IMR-90 (cell line): ENCODE measurements around the gene AP4B1. TPM values are rescaled to one million over a fixed set of nuclear protein-coding genes. Genes with fewer than 3 reads are reported as not detected.

ENCODE experiments used
- ATAC-seq: fragments of 200-7000 bp; cut with Tn5 transposase; 2 replicates; pipeline ENCODE4 v1.9.1; 2020; ENCODE audit warnings: low read depth, mild to moderate bottlenecking, moderate library complexity
- BruUV-seq: library from RNA; stranded (reverse); fragments of 400-500 nt; replicated peaks from 2 replicates; lab custom pipeline; 2021; lab: Mats Ljungman, UMichigan
- CTCF ChIA-PET: fragments of 300-600 bp; formaldehyde crosslinking; extraction: SDS; loops from one replicate; lab custom pipeline; 2021; ENCODE audit warnings: antibody characterized with exemption; lab: Yijun Ruan, JAX
- POLR2A ChIA-PET: fragments of 300-600 bp; sonication (Branson Sonifier 250); formaldehyde crosslinking; loops from one replicate; lab custom pipeline; 2022; ENCODE audit warnings: antibody characterized with exemption; ENCODE audit not compliant: unreplicated experiment; lab: Charles Lee
- DNase-seq: peaks from one replicate; pipeline ENCODE4 v3.0.0; 2013
- H2AFZ ChIP-seq: replicated peaks from 2 replicates; pipeline ENCODE3; 2013; ENCODE audit warnings: low read length, mild to moderate bottlenecking; ENCODE audit not compliant: poor library complexity
- H2AK5ac ChIP-seq: 2 replicates; pipeline ENCODE4 v1.6.1; 2013; ENCODE audit warnings: low read depth, low read length, inconsistent platforms
- H2AK9ac ChIP-seq: replicated peaks from 2 replicates; pipeline ENCODE3; 2013; ENCODE audit warnings: mild to moderate bottlenecking, low read depth, low read length, moderate library complexity; ENCODE audit not compliant: poor library complexity
- H2BK120ac ChIP-seq: 2 replicates; pipeline ENCODE4 v1.6.1; 2013; ENCODE audit warnings: low read depth, low read length, inconsistent platforms
- H2BK15ac ChIP-seq: 3 replicates; pipeline ENCODE4 v1.6.1; 2013; ENCODE audit warnings: low read depth, low read length, inconsistent platforms
- H2BK20ac ChIP-seq: 2 replicates; pipeline ENCODE4 v1.6.1; 2013; ENCODE audit warnings: low read depth, mild to moderate bottlenecking, inconsistent platforms, low read length, moderate library complexity
- H2BK5ac ChIP-seq: 2 replicates; pipeline ENCODE4 v1.6.1; 2013; ENCODE audit warnings: mild to moderate bottlenecking, low read depth, low read length, inconsistent platforms; ENCODE audit not compliant: poor library complexity, severe bottlenecking
- H3K14ac ChIP-seq: replicated peaks from 2 replicates; pipeline ENCODE4 v1.6.1; 2013; ENCODE audit warnings: low read depth, low read length, inconsistent platforms
- H3K18ac ChIP-seq: 2 replicates; pipeline ENCODE4 v1.6.1; 2013; ENCODE audit warnings: low read depth, low read length, control low read depth
- H3K23ac ChIP-seq: 2 replicates; pipeline ENCODE4 v1.6.1; 2013; ENCODE audit warnings: low read depth, low read length, inconsistent platforms
- H3K27ac ChIP-seq: 2 replicates; pipeline ENCODE4 v1.5.1; 2013; ENCODE audit warnings: mild to moderate bottlenecking, control low read depth, low read length; ENCODE audit not compliant: insufficient read depth
- H3K27me3 ChIP-seq: 2 replicates; pipeline ENCODE4 v1.6.1; 2013; ENCODE audit warnings: low read length; ENCODE audit not compliant: control insufficient read depth, insufficient read depth
- H3K36me3 ChIP-seq: 2 replicates; pipeline ENCODE4 v1.6.1; 2013; ENCODE audit warnings: low read length, mixed read lengths; ENCODE audit not compliant: control insufficient read depth, insufficient read depth
- H3K4ac ChIP-seq: 2 replicates; pipeline ENCODE4 v1.6.1; 2013; ENCODE audit warnings: low read depth, low read length, inconsistent platforms
- H3K4me1 ChIP-seq: 2 replicates; pipeline ENCODE4 v1.6.1; 2013; ENCODE audit warnings: low read length, mixed read lengths; ENCODE audit not compliant: control insufficient read depth, insufficient read depth
- H3K4me2 ChIP-seq: 2 replicates; pipeline ENCODE4 v1.6.1; 2013; ENCODE audit warnings: low read depth, mild to moderate bottlenecking, control low read depth, low read length, moderate library complexity
- H3K4me3 ChIP-seq: 2 replicates; pipeline ENCODE4 v1.5.1; 2013; ENCODE audit warnings: low read depth, mild to moderate bottlenecking, control low read depth, low read length, moderate library complexity; ENCODE audit not compliant: insufficient read depth
- H3K56ac ChIP-seq: 2 replicates; pipeline ENCODE4 v1.6.1; 2013; ENCODE audit warnings: low read length, inconsistent platforms; ENCODE audit not compliant: insufficient read depth; ENCODE audit errors: extremely low read depth
- H3K79me1 ChIP-seq, 2 experiments: 2 replicates each; pipeline ENCODE4 v1.6.1; 2013; ENCODE audit warnings: low read length in 2 of 2, inconsistent platforms in 1 of 2, low read depth in 1 of 2
- H3K9ac ChIP-seq: 2 replicates; pipeline ENCODE4 v1.6.1; 2013; ENCODE audit warnings: low read depth, low read length, control low read depth
- H3K9me1 ChIP-seq: 2 replicates; pipeline ENCODE4 v1.6.1; 2013; ENCODE audit warnings: low read length, inconsistent platforms; ENCODE audit not compliant: insufficient read depth
- H3K9me3 ChIP-seq: 2 replicates; pipeline ENCODE4 v1.6.1; 2013; ENCODE audit warnings: low read length; ENCODE audit not compliant: control insufficient read depth, insufficient read depth
- H4K20me1 ChIP-seq: 2 replicates; pipeline ENCODE4 v1.6.1; 2013; ENCODE audit warnings: low read length, inconsistent platforms; ENCODE audit not compliant: insufficient read depth
- H4K5ac ChIP-seq: 2 replicates; pipeline ENCODE4 v1.6.1; 2013; ENCODE audit warnings: mild to moderate bottlenecking, low read depth, low read length, control low read depth
- H4K8ac ChIP-seq, 2 experiments: 2 replicates each; pipeline ENCODE4 v1.6.1; 2013; ENCODE audit warnings: low read depth in 2 of 2, low read length in 2 of 2, control low read depth in 1 of 2, inconsistent platforms in 1 of 2
- H4K91ac ChIP-seq: 2 replicates; pipeline ENCODE4 v1.6.1; 2013; ENCODE audit warnings: low read depth, low read length, inconsistent platforms; ENCODE audit not compliant: insufficient read depth
- SMC3 ChIP-seq: fragments of 150-350 bp; IDR thresholded peaks from 2 replicates; pipeline ENCODE4 v1.6.1; 2016; ENCODE audit warnings: low read depth, mild to moderate bottlenecking, antibody characterized with exemption, low read length, moderate library complexity
- WGBS, 2 experiments: methylation state at CpG; one replicate each; pipeline versions ENCODE4 v1.1.5 to v1.1.7; 2013; ENCODE audit warnings: missing lambda C conversion rate in 2 of 2; ENCODE audit not compliant: insufficient read length in 1 of 2; ENCODE audit errors: extremely low coverage in 2 of 2; 5-methylcytosine and 5-hydroxymethylcytosine counted together
- dilution Hi-C: fragments of 300-500 bp; cut with HindIII; formaldehyde crosslinking; loops from one replicate; pipeline ENCODE4 v1.14.3; 2018; ENCODE audit warnings: low sequenced_read_pairs; ENCODE audit not compliant: unreplicated experiment
- in situ Hi-C: fragments of 300-500 bp; cut with MboI; formaldehyde crosslinking; loops from 3 replicates; pipeline ENCODE4 v1.14.3; 2019; ENCODE audit warnings: low sequenced_read_pairs, inconsistent platforms, mixed read lengths
- intact Hi-C: fragments of 100-400 bp; cut with micrococcal nuclease; formaldehyde crosslinking; loops from 2 replicates; pipeline ENCODE4 v1.10.0; 2022
- polyA plus RNA-seq, 3 experiments: library from polyadenylated mRNA; depleted of rRNA; stranded (reverse); fragments of >200 nt; gene quantifications; 2 replicates each; pipeline ENCODE4 v1.2.3, GENCODE V29; 2012; ENCODE audit warnings: low replicate concordance in 1 of 3
- total RNA-seq: library from RNA; depleted of rRNA; stranded (reverse); fragments of >200 nt; gene quantifications from 2 replicates; pipeline ENCODE4 v1.2.3, GENCODE V29; 2012
- TF ChIP-seq, protein P1 (sequence below): conservative IDR thresholded peaks from 2 replicates; pipeline ENCODE4 v1.5.1; 2012; ENCODE audit warnings: mild to moderate bottlenecking, low read depth, low read length, improper control_type of control experiment

Gene AP4B1
- total and polyA plus RNA-seq, 2 of the 4 experiments (the other 2 are of a cell fraction): 15.6 to 18.1 TPM

DNA sequence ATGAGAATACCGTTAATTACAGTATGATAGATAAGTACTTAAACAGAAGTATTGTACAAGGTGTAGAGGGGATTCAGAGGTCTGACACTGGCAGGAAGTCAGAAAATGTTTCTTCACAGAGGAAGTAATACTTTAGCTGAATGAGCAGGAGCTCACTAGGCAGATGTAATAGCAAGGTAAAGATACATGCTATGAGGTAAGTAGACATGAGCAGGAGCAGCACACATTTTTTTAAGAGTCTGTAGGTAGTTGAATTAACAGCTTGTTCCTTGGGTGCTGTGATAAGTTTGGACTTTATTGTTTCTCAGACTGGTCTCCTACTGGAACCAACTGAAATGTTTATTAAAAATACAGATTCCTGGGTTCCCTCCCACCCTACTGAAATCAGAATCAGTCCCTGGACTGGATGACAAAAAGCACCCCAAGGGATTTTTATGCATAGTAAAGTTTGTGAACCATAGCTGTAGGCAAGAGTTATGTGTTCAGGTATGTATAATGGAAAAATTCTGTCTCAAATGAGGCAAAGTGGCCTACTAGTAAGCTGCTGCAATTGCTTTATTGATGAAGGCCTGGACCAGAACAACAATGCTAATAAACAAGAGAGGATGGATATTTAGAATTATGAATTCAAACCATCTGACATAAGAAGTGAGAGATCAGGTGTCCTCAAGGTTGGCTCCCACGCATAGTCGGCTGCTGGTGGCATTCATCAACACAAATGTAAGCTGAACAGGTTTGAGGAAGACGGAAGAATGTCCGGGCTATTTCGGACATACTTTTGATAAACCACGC, 902 bp downstream of the AP4B1 start (continued):
- TF ChIP-seq, protein P1, sequence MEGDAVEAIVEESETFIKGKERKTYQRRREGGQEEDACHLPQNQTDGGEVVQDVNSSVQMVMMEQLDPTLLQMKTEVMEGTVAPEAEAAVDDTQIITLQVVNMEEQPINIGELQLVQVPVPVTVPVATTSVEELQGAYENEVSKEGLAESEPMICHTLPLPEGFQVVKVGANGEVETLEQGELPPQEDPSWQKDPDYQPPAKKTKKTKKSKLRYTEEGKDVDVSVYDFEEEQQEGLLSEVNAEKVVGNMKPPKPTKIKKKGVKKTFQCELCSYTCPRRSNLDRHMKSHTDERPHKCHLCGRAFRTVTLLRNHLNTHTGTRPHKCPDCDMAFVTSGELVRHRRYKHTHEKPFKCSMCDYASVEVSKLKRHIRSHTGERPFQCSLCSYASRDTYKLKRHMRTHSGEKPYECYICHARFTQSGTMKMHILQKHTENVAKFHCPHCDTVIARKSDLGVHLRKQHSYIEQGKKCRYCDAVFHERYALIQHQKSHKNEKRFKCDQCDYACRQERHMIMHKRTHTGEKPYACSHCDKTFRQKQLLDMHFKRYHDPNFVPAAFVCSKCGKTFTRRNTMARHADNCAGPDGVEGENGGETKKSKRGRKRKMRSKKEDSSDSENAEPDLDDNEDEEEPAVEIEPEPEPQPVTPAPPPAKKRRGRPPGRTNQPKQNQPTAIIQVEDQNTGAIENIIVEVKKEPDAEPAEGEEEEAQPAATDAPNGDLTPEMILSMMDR: no peak

- no CpG with 5 or more reads among the region's 3 CpGs for WGBS, 2 experiments
- peaks cover 9% of the 10 kb centered on the region for H3K36me3 ChIP-seq
- H3K14ac ChIP-seq: no peak overlapping the region
- no peak overlapping the region for H3K9ac ChIP-seq
- H3K9me3 ChIP-seq: no peaks in the 10 kb centered on the region
- BruUV-seq: no TSS peak
- H4K5ac ChIP-seq: no peak overlapping the region
- no peak overlapping the region for H2AK9ac ChIP-seq
- ChIA-PET CTCF (no interaction called here), POLR2A (no interaction called here)
- intact Hi-C loops: loop anchor here (10.0 kb wide), 2 partner anchors 146 to 506 kb away; partner anchors contain the start of genes MAGI3 and PHTF1
- H2AK5ac ChIP-seq: no peak overlapping the region
- no peak for TF ChIP-seq SMC3
- H3K23ac ChIP-seq: no peak overlapping the region
- H4K20me1 ChIP-seq: no peaks in the 10 kb centered on the region
- H3K18ac ChIP-seq: no peak overlapping the region
- H2AFZ ChIP-seq: no peak overlapping the region
- no peak overlapping the region for H3K4ac ChIP-seq
- no peaks in the 10 kb centered on the region for H3K4me1 ChIP-seq
- H3K4me3 ChIP-seq: no peak overlapping the region
- DNase-seq: no peak
- H3K27ac ChIP-seq: no peak overlapping the region
- H2BK5ac ChIP-seq: no peak overlapping the region
- dilution Hi-C loops: no loop called here
- H2BK15ac ChIP-seq: no peak overlapping the region
- H4K8ac ChIP-seq: no peak overlapping the region
- H3K9me1 ChIP-seq: no peaks in the 10 kb centered on the region
- no peak overlapping the region for H3K4me2 ChIP-seq
- H4K91ac ChIP-seq: no peak overlapping the region
- no peak overlapping the region for H2BK20ac ChIP-seq
- H3K79me1 ChIP-seq: peaks cover 23 to 30% of the 10 kb centered on the region in 2 experiments
- no peak overlapping the region for H2BK120ac ChIP-seq
- no peak for ATAC-seq
- no peak overlapping the region for H3K56ac ChIP-seq
- H3K27me3 ChIP-seq: no peaks in the 10 kb centered on the region
- in situ Hi-C loops: loop anchor here (5.0 to 25.0 kb wide), 2 partner anchors 64 to 764 kb away; no protein-coding TSS in a partner anchor
Measured at GRCh38 chr1:113901191-113901590, 3.4 kb downstream of the AP4B1 start.
